Small intestine (tissue), 7 donors: ENCODE measurements around the gene DEXI. TPM values are rescaled to one million over a fixed set of nuclear protein-coding genes. Genes with fewer than 3 reads are reported as not detected.

Experiments used
- DNase-seq, 2 donors: peaks; one replicate each; pipeline versions ENCODE4 v3.0.0 to v3.0.0-alpha.2; 2013
- FAIRE-seq: peaks from 2 replicates; lab custom pipeline; 2012; peaks lifted over from hg19 to GRCh38; lab: Jason Lieb, UNC
- H3K27ac ChIP-seq, 3 donors: one replicate each; pipeline ENCODE4 v1.5.1; 2013; ENCODE audit warnings: low read length in 2 of 3, mild to moderate bottlenecking in 2 of 3, control low read depth in 1 of 3, inconsistent platforms in 1 of 3, low read depth in 1 of 3, moderate library complexity in 1 of 3
- H3K27me3 ChIP-seq, 3 donors: one replicate each; pipeline ENCODE4 v1.6.1; 2013; ENCODE audit warnings: low read length in 3 of 3, inconsistent platforms in 1 of 3; ENCODE audit not compliant: control insufficient read depth in 3 of 3, insufficient read depth in 3 of 3
- H3K36me3 ChIP-seq, 3 donors: one replicate each; pipeline ENCODE4 v1.6.1; 2013; ENCODE audit warnings: low read length in 3 of 3, inconsistent platforms in 1 of 3, low read depth in 1 of 3, mild to moderate bottlenecking in 1 of 3, moderate library complexity in 1 of 3; ENCODE audit not compliant: control insufficient read depth in 3 of 3, insufficient read depth in 2 of 3
- H3K4me1 ChIP-seq, 3 donors: one replicate each; pipeline ENCODE4 v1.6.1; 2013; ENCODE audit warnings: low read length in 2 of 3, inconsistent platforms in 1 of 3, low read depth in 1 of 3, mild to moderate bottlenecking in 1 of 3, moderate library complexity in 1 of 3; ENCODE audit not compliant: control insufficient read depth in 3 of 3, insufficient read depth in 2 of 3
- H3K4me3 ChIP-seq, 3 donors: one replicate each; pipeline ENCODE4 v1.5.1; 2013; ENCODE audit warnings: low read length in 3 of 3, control low read depth in 1 of 3, inconsistent platforms in 1 of 3, low read depth in 1 of 3, mild to moderate bottlenecking in 1 of 3, moderate library complexity in 1 of 3
- H3K9me3 ChIP-seq, 2 donors: one replicate each; pipeline ENCODE4 v1.6.1; 2013; ENCODE audit warnings: low read depth in 1 of 2, low read length in 1 of 2; ENCODE audit not compliant: control insufficient read depth in 2 of 2, insufficient read depth in 1 of 2
- WGBS, 3 donors: extraction: QIAGEN DNeasy Blood & Tissue Kit; methylation state at CpG; one replicate each; pipeline ENCODE4 v1.1.7; 2013; 5-methylcytosine and 5-hydroxymethylcytosine counted together
- polyA plus RNA-seq, 4 donors: library from polyadenylated mRNA; stranded (reverse) in 3 of 4; unstranded in 1 of 4; fragments of 200-250 nt in 3 of 4; fragments of 120-200 nt in 1 of 4; gene quantifications; one replicate each; pipeline versions ENCODE4 v1.2.1 to v1.2.3, GENCODE V29; 2013
- donor health status: healthy with polysubstance abuse.
- donor health status: control.
- donor health status: control.
- donor health status: Bipolar disorder and iron deficiency.
- donor health status: healthy.

The DEXI gene
- polyA plus RNA-seq, 4 donors: 23.0 to 31.9 (median 26.3) TPM

GRCh38 chr16:10951026-10951425 is 8.8 kb upstream of the DEXI start:
- H3K4me1 ChIP-seq: peaks cover 0 to 1% (median under 1%) of the 10 kb centered on the region in 3 donors
- no peak for DNase-seq
- no peak overlapping the region for H3K27ac ChIP-seq
- 55 to 57% (median 55%) methylated on average over 4 of the region's 4 CpGs for WGBS, 3 donors
- H3K36me3 ChIP-seq: peaks cover 0 to 2% (median 0%) of the 10 kb centered on the region in 3 donors
- no peaks in the 10 kb centered on the region for H3K27me3 ChIP-seq
- H3K9me3 ChIP-seq: no peaks in the 10 kb centered on the region
- no peak for FAIRE-seq
- H3K4me3 ChIP-seq: no peak overlapping the region

GRCh38 chr16:10950393-10950792 is 8.1 kb upstream of the DEXI start:
- Histone ChIP-seq H3K27me3 (no peaks in the 10 kb centered on the region), H3K4me1 (peaks cover 4 to 6% (median 6%) of the 10 kb centered on the region in 3 donors), H3K36me3 (peaks cover 0 to 2% (median 0%) of the 10 kb centered on the region in 3 donors), H3K27ac (no peak overlapping the region), H3K9me3 (no peaks in the 10 kb centered on the region), H3K4me3 (no peak overlapping the region)
- WGBS, 3 donors: 79 to 84% (median 81%) methylated on average over 5 of the region's 5 CpGs
- FAIRE-seq (no peak), DNase-seq (no peak)

- Histone ChIP-seq H3K9me3 (no peaks in the 10 kb centered on the region), H3K4me3 (no peak overlapping the region), H3K27me3 (no peaks in the 10 kb centered on the region), H3K27ac (no peak overlapping the region), H3K4me1 (peaks cover 6 to 12% (median 10%) of the 10 kb centered on the region in 3 donors), H3K36me3 (peaks cover 0 to 2% (median 0%) of the 10 kb centered on the region in 3 donors)
- DNase-seq (no peak), FAIRE-seq (no peak)
- 71 to 87% (median 73%) methylated on average over 7 of the region's 7 CpGs for WGBS, 3 donors
These were observed 7.2 kb upstream of the DEXI start for GRCh38 chr16:10949424-10949970.

GRCh38 chr16:10947211-10947787 is 5.0 kb upstream of the DEXI start:
- H3K27me3 ChIP-seq: no peaks in the 10 kb centered on the region
- H3K4me3 ChIP-seq: no peak overlapping the region
- peaks cover 6 to 14% (median 10%) of the 10 kb centered on the region in 3 donors for H3K4me1 ChIP-seq
- DNase-seq: no peak
- peaks cover 0 to 2% (median 0%) of the 10 kb centered on the region in 3 donors for H3K36me3 ChIP-seq
- no peak overlapping the region for H3K27ac ChIP-seq
- WGBS, 3 donors: 83 to 89% (median 88%) methylated on average over 10 of the region's 10 CpGs
- no peak for FAIRE-seq
- no peaks in the 10 kb centered on the region for H3K9me3 ChIP-seq

- Histone ChIP-seq H3K4me3 (peak overlapping the region in 1 of 3 donors; percentile 9), H3K4me1 (peaks cover 6 to 14% (median 10%) of the 10 kb centered on the region in 3 donors), H3K27ac (no peak overlapping the region), H3K36me3 (peaks cover 0 to under 1% (median 0%) of the 10 kb centered on the region in 3 donors), H3K27me3 (no peaks in the 10 kb centered on the region), H3K9me3 (no peaks in the 10 kb centered on the region)
- FAIRE-seq (no peak), DNase-seq (peak in 1 of 2 donors; percentile 36)
- 47 to 48% (median 48%) methylated on average over 5 of the region's 5 CpGs for WGBS, 3 donors
These were observed 4.0 kb upstream of the DEXI start for GRCh38 chr16:10946308-10946707.

- 23 to 35% (median 24%) methylated on average over 14 of the region's 14 CpGs for WGBS, 3 donors
- Histone ChIP-seq H3K27me3 (no peaks in the 10 kb centered on the region), H3K4me1 (peaks cover 6 to 25% (median 14%) of the 10 kb centered on the region in 3 donors), H3K36me3 (peaks cover 0 to 3% (median 0%) of the 10 kb centered on the region in 3 donors), H3K4me3 (peak overlapping the region; percentile 87 to 98 (median 96)), H3K27ac (no peak overlapping the region), H3K9me3 (no peaks in the 10 kb centered on the region)
- FAIRE-seq (no peak), DNase-seq (no peak)
These were observed 3.0 kb upstream of the DEXI start for GRCh38 chr16:10945065-10945787.

- Histone ChIP-seq H3K36me3 (peaks cover 0 to 3% (median 0%) of the 10 kb centered on the region in 3 donors), H3K27ac (peak within 1 kb of the TSS; percentile 51 to 77 (median 53)), H3K27me3 (no peaks in the 10 kb centered on the region), H3K4me3 (peak within 1 kb of the TSS; percentile 87 to 98 (median 96)), H3K9me3 (no peaks in the 10 kb centered on the region), H3K4me1 (peaks cover 6 to 32% (median 19%) of the 10 kb centered on the region in 3 donors)
- FAIRE-seq: no peak
- peak; percentile 97 to 98 for DNase-seq
- 0 to 1% (median 1%) methylated on average over 77 to 86 of the region's 86 CpGs for WGBS, 3 donors
These were observed 2.2 kb upstream of the DEXI start, which contains the start of gene CLEC16A for GRCh38 chr16:10944249-10945064. Gene CLEC16A, plus strand, starts transcription at chr16:10944564. Its CDS starts 154 bp downstream, at chr16:10944718.

GRCh38 chr16:10943064-10943353 is 741 bp upstream of the DEXI start:
- no peak overlapping the region for H3K27ac ChIP-seq
- DNase-seq (no peak), FAIRE-seq (no peak)
- peaks cover 0 to 5% (median 0%) of the 10 kb centered on the region in 3 donors for H3K36me3 ChIP-seq
- H3K4me3 ChIP-seq: peak overlapping the region in 1 of 3 donors; percentile 59
- WGBS, 3 donors: 83 to 88% (median 87%) methylated on average over 7 of the region's 7 CpGs
- H3K27me3 ChIP-seq: no peaks in the 10 kb centered on the region
- H3K9me3 ChIP-seq: no peaks in the 10 kb centered on the region
- peaks cover 12 to 47% (median 28%) of the 10 kb centered on the region in 3 donors for H3K4me1 ChIP-seq
